Gastroesophageal sphincter (tissue), 3 donors: ENCODE results near the gene ITIH3.

Experiments
- CTCF ChIP-seq, 4 experiments: fragments of 200-600 bp in 2 of 4; fragments of 450-650 bp in 2 of 4; sonication (generic) in 1 of 4; IDR thresholded peaks; one replicate each; pipeline ENCODE4 v1.5.1; 2017 to 2019; ENCODE audit warnings: antibody characterized with exemption in 4 of 4, mild to moderate bottlenecking in 2 of 4, moderate library complexity in 2 of 4
- EP300 ChIP-seq: sonication (generic); formaldehyde crosslinking; IDR thresholded peaks from one replicate; pipeline ENCODE4 v1.6.1; 2017; ENCODE audit warnings: antibody characterized with exemption, mild to moderate bottlenecking

GRCh38 chr3:52845691-52846431, 51.3 kb downstream of the ITIH3 start:
- TF ChIP-seq CTCF (IDR thresholded peaks at IDR 0.05) (peak in 1 of 4 experiments; percentile 59), EP300 (no peak)
